ENCODE data around the gene PTPRC. TPM values are rescaled to one million over a fixed set of nuclear protein-coding genes. Genes with fewer than 3 reads are reported as not detected.

Gene PTPRC
- total and polyA plus RNA-seq, 7 donors: 0.42 to 7.0 (median 3.9) TPM

DNA sequence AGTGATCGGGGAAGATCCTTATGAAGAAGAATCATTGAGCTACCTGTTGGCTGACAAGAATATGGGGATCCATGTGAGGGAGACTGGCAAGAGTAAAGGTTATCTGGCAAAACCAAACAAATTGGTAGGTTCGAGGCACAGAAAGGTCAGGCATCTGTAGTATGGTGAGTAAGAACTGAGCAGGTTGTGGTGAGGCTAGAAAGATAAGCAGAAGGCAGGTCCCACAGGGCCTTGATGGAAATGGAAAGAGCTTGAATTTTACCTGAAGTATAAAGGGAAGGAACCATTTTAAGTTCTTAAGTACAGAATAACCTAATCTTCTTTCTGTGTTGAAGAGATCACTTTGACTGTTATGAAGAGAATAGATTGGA, 11.1 kb downstream of the PTPRC start:
- no peak overlapping the region for H3K27ac ChIP-seq
- no peaks in the 10 kb centered on the region for H3K9me3 ChIP-seq
- DNase-seq (no peak), ATAC-seq (no peak)
- 87 to 91% (median 88%) methylated on average over 2 of the region's 2 CpGs for WGBS, 3 donors
- H3K4me1 ChIP-seq: no peaks in the 10 kb centered on the region
- intact Hi-C loops (cut with DNase I): no loop called here
- H3K27me3 ChIP-seq (ENCODE audit: insufficient read depth in 3 of 3, low read length in 2 of 3): no peaks in the 10 kb centered on the region
- no peak overlapping the region for H3K4me3 ChIP-seq
- no peaks in the 10 kb centered on the region for H3K36me3 ChIP-seq (ENCODE audit: insufficient read depth in 1 of 2, low read depth in 1 of 2)
- TF ChIP-seq, protein P1, sequence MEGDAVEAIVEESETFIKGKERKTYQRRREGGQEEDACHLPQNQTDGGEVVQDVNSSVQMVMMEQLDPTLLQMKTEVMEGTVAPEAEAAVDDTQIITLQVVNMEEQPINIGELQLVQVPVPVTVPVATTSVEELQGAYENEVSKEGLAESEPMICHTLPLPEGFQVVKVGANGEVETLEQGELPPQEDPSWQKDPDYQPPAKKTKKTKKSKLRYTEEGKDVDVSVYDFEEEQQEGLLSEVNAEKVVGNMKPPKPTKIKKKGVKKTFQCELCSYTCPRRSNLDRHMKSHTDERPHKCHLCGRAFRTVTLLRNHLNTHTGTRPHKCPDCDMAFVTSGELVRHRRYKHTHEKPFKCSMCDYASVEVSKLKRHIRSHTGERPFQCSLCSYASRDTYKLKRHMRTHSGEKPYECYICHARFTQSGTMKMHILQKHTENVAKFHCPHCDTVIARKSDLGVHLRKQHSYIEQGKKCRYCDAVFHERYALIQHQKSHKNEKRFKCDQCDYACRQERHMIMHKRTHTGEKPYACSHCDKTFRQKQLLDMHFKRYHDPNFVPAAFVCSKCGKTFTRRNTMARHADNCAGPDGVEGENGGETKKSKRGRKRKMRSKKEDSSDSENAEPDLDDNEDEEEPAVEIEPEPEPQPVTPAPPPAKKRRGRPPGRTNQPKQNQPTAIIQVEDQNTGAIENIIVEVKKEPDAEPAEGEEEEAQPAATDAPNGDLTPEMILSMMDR (IDR thresholded peaks at IDR 0.05): no peak

DNA sequence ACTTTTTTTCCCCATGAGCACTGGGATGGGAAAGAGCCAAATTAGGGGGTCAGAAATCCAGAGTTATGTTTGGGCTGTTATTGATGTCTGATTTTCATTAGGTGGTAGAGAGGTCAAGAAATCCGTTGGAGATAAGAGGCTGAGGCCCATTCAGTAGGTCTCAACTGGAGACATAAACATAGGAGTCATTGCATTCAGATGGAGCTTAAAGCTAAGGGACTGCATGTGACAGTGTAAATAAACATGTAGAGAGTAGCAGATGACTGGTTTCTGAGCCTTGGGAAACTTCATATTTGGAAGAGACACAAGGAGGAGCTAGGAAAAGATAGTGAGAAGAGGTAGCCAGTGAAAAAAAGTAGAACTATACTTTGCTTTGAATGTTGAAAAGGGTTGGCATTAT, 11.7 kb downstream of the PTPRC start:
- Histone ChIP-seq H3K9me3 (no peaks in the 10 kb centered on the region), H3K4me1 (no peaks in the 10 kb centered on the region), H3K27ac (no peak overlapping the region), H3K4me3 (no peak overlapping the region), H3K27me3 (ENCODE audit: insufficient read depth in 3 of 3, low read length in 2 of 3) (no peaks in the 10 kb centered on the region), H3K36me3 (ENCODE audit: insufficient read depth in 1 of 2, low read depth in 1 of 2) (no peaks in the 10 kb centered on the region)
- TF ChIP-seq, protein P1 (IDR thresholded peaks at IDR 0.05): no peak
- no peak for ATAC-seq
- intact Hi-C loops (cut with DNase I): no loop called here
- 0 to 39% (median 33%) methylated on average over 1 of the region's 1 CpG for WGBS, 3 donors
- DNase-seq: no peak

DNA sequence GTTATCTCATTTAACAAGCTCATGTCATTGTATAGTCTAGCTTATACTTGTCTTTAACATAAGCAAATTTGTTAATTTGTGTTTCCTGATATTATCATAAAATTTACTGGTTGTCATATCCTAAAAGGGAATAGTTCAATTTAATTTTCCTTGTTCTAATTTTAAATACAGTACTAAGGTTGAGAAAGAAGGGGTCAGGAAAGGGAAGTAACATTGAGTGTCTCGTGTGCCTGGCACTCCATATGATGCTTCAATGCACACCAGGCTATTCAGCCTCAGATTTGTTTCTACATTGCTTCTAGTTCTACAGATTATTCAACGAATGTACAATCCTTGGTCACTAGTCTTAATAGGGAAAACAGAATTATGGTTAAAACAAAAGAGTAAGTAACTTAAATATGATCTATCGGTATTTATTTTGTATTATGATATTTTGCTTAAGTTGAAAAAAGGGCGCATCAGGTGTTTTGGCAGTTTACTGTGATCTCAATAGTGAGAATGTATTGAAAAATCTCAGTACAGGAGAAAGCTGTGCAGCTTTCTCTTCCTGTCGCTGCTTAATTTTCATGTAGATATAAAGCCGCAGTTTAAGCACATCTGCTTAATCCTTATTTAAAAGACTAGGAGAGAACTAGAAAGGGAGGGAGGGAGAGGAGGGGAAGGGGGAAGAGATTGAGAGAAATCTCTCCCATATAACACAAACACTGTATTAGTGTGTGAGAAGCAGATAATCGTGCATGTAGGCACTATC, 13.0 kb downstream of the PTPRC start:
- intact Hi-C loops (cut with DNase I): no loop called here
- Histone ChIP-seq H3K27ac (no peak overlapping the region), H3K4me3 (no peak overlapping the region), H3K36me3 (ENCODE audit: insufficient read depth in 1 of 2, low read depth in 1 of 2) (no peaks in the 10 kb centered on the region), H3K9me3 (no peaks in the 10 kb centered on the region), H3K27me3 (ENCODE audit: insufficient read depth in 3 of 3, low read length in 2 of 3) (no peaks in the 10 kb centered on the region), H3K4me1 (no peaks in the 10 kb centered on the region)
- TF ChIP-seq, protein P1 (IDR thresholded peaks at IDR 0.05): no peak
- ATAC-seq: no peak
- no peak for DNase-seq
- WGBS, 3 donors: 72 to 77% (median 74%) methylated on average over 7 of the region's 7 CpGs

DNA sequence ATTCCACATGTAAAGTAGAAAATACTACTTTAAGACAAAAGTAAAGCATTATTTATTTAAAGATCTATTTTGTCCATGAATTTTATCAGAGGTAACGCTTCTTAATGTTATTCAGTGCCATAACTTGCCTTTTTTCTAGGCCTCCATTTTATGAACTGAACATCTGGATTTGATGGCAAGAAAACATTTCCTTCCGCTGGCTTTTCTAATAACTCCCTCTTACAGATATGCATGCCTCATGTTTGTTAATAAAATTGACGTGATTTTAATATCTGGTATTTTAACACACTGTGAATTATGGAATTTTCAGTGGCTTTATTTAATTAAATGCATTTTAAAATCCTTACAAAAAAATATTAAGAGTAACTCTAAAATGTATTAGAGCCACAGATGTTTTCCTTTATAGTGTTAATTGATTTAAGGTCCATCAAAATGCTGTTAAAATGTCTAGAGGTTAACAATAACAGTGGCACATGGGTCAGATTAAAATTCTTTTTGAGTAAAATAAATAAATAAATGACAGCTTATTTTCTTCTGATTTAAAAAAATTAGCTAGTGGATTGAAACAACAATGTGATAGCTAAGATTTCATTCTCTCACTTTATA, 15.1 kb downstream of the PTPRC start:
- DNase-seq: no peak
- TF ChIP-seq, protein P1 (IDR thresholded peaks at IDR 0.05): no peak
- Histone ChIP-seq H3K9me3 (no peaks in the 10 kb centered on the region), H3K27me3 (ENCODE audit: insufficient read depth in 3 of 3, low read length in 2 of 3) (no peaks in the 10 kb centered on the region), H3K27ac (no peak overlapping the region), H3K36me3 (ENCODE audit: insufficient read depth in 1 of 2, low read depth in 1 of 2) (no peaks in the 10 kb centered on the region), H3K4me1 (no peaks in the 10 kb centered on the region), H3K4me3 (no peak overlapping the region)
- intact Hi-C loops (cut with DNase I): no loop called here
- no peak for ATAC-seq
- 34 to 48% (median 46%) methylated on average over 3 of the region's 3 CpGs for WGBS, 3 donors

Measured in psoas muscle (tissue), 8 donors.